Peyer's patch (tissue), 4 donors: Measurements from ENCODE around the gene C2.

Experiments
- POLR2A ChIP-seq, 2 donors: fragments of 450-650 bp; IDR thresholded peaks; one replicate each; pipeline ENCODE4 v1.5.1; 2017; ENCODE audit warnings: antibody characterized with exemption in 2 of 2, mild to moderate bottlenecking in 2 of 2, moderate library complexity in 2 of 2
- TF ChIP-seq, protein P1 (sequence below), 6 experiments: fragments of 450-650 bp in 4 of 6; fragments of 200-600 bp in 2 of 6; sonication (generic) in 1 of 6; IDR thresholded peaks; one replicate each; pipeline ENCODE4 v1.5.1; 2017 to 2019; ENCODE audit warnings: antibody characterized with exemption in 6 of 6, mild to moderate bottlenecking in 3 of 6, moderate library complexity in 1 of 6

DNA sequence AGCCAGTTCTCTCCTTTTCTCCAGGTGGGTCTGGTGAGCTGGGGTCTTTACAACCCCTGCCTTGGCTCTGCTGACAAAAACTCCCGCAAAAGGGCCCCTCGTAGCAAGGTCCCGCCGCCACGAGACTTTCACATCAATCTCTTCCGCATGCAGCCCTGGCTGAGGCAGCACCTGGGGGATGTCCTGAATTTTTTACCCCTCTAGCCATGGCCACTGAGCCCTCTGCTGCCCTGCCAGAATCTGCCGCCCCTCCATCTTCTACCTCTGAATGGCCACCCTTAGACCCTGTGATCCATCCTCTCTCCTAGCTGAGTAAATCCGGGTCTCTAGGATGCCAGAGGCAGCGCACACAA lies 17.6 kb downstream of the C2 start:
- TF ChIP-seq, protein P1, sequence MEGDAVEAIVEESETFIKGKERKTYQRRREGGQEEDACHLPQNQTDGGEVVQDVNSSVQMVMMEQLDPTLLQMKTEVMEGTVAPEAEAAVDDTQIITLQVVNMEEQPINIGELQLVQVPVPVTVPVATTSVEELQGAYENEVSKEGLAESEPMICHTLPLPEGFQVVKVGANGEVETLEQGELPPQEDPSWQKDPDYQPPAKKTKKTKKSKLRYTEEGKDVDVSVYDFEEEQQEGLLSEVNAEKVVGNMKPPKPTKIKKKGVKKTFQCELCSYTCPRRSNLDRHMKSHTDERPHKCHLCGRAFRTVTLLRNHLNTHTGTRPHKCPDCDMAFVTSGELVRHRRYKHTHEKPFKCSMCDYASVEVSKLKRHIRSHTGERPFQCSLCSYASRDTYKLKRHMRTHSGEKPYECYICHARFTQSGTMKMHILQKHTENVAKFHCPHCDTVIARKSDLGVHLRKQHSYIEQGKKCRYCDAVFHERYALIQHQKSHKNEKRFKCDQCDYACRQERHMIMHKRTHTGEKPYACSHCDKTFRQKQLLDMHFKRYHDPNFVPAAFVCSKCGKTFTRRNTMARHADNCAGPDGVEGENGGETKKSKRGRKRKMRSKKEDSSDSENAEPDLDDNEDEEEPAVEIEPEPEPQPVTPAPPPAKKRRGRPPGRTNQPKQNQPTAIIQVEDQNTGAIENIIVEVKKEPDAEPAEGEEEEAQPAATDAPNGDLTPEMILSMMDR (IDR thresholded peaks at IDR 0.05): no peak
- TF ChIP-seq POLR2A (IDR thresholded peaks at IDR 0.05): no peak
